ENCODE measurements around the gene TRAF7.
"Not testable (repeated sequence)": the region's sequence is repeated elsewhere in the genome, so short reads cannot be mapped to it uniquely, and the experiment has no call there.

Gene TRAF7

DNA sequence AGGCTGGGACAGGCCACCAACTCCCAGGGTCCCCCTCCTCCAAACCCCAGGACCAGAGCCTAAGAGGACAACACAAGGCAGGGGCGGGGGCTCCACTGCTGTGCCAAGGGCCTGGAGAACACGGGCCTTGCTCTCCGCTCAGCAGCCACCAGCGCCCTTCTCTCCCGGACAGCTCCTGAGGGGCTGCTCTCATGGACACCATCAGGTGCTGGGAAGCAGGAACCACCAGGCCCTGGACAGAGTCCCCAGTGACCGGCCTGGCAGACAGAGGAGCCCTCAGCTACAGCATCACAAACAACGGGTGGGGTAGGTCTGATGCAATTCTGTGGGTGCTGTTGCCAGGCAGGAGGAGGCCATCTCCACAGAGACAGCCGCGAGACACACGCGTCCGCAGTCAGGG lies 21.8 kb upstream of the TRAF7 start:
- not testable (repeated sequence) for H3K4me1 ChIP-seq (ENCODE audit: control insufficient read depth, insufficient read depth, low read length, unreplicated experiment); H3K27me3 ChIP-seq (ENCODE audit: insufficient read depth, low read length); H3K36me3 ChIP-seq (ENCODE audit: insufficient read depth, low read length); H2AFZ ChIP-seq (ENCODE audit: low read length, unreplicated experiment); H3K27ac ChIP-seq (ENCODE audit: low read depth, low read length)
- Histone ChIP-seq H3K4me3 (ENCODE audit: low read depth, low read length) (peak overlapping the region; percentile 45; the same call in 1 of the 2 replicates), H3K79me2 (ENCODE audit: control insufficient read depth, insufficient read depth, low read length, unreplicated experiment) (peaks cover 14% of the 10 kb centered on the region)

DNA sequence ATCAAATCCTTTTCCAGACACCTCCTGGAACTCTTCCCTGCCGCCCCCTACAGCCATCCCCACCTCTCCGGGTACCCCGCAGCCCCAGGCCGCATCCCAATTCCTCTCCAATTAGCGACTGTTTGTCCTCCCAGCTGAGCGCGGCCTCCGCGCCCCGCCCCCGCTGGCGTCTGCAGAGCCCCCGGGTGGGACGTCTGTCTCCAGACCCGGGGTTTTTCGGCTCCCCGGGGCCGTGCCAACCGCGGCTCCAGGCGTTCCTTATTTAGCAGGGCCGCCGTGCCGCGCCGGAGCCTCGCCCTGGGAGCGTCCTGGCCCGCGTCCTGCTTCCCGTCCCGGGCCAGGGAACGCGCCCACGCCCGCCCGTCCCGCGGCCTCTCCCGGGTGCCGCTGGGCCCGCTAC lies 20.5 kb upstream of the TRAF7 start:
- H3K27ac ChIP-seq (ENCODE audit: low read depth, low read length); H3K4me1 ChIP-seq (ENCODE audit: control insufficient read depth, insufficient read depth, low read length, unreplicated experiment): not testable (repeated sequence)

DNA sequence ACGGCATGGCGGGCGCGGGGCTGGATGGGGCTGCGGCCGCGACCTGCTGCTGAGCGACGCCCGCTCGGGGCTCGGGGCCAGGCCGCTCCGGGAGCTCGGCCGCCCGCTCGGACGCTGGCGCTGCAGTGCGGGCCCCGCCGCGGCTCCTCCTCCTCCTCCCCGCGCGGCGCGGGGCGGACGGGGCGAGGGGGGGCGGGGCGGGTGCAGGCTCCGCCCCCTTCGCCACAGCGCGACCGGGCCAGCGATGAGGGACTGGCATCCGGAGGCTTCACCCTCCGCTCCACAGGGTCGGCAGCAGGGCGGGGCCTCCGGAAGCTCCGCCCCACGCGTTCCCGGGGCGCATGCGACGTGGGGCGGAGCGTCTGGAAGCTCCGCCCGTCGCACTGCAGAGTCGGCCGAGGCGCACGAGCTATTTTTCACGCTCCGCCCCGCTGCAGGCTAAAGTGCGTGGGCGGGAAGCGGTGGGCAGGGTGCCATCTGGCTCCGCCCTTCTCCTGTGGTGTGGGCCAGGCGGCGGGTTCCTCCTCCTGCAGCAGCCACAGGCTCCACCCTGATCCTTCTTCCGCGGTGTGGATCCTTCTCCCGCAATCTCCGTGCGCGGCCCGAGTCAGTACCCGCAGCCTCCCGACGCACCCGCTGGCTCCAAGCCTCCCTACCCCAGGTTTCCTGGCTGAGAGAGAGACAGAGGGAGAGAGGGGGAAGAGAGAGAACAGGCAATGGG lies 19.7 kb upstream of the TRAF7 start, which contains the start of gene PKD1:
Gene PKD1, minus strand, starts transcription at position 129 of the 721 bp plus-strand sequence. CDS start 209 bp downstream, outside the sequence.
- not testable (repeated sequence) for H3K27me3 ChIP-seq (ENCODE audit: insufficient read depth, low read length); H3K4me1 ChIP-seq (ENCODE audit: control insufficient read depth, insufficient read depth, low read length, unreplicated experiment); H3K36me3 ChIP-seq (ENCODE audit: insufficient read depth, low read length); H3K27ac ChIP-seq (ENCODE audit: low read depth, low read length); H3K79me2 ChIP-seq (ENCODE audit: control insufficient read depth, insufficient read depth, low read length, unreplicated experiment)
- H3K4me3 ChIP-seq (ENCODE audit: low read depth, low read length) = peak within 1 kb of the TSS; percentile 76
- H2AFZ ChIP-seq (ENCODE audit: low read length, unreplicated experiment) = peak within 1 kb of the TSS; percentile 60

More for the DNA sequence above, 20.5 kb upstream of the TRAF7 start:
- H3K4me3 ChIP-seq (ENCODE audit: low read depth, low read length) = peak overlapping the region; percentile 76
- H2AFZ ChIP-seq (ENCODE audit: low read length, unreplicated experiment); H3K36me3 ChIP-seq (ENCODE audit: insufficient read depth, low read length); H3K27me3 ChIP-seq (ENCODE audit: insufficient read depth, low read length): not testable (repeated sequence)
- peaks cover 11% of the 10 kb centered on the region for H3K79me2 ChIP-seq (ENCODE audit: control insufficient read depth, insufficient read depth, low read length, unreplicated experiment)

GRCh38 chr16:2142942-2143877 lies 12.4 kb upstream of the TRAF7 start:
- Histone ChIP-seq H3K36me3 (ENCODE audit: insufficient read depth, low read length) (no peaks in the 10 kb centered on the region), H3K27me3 (ENCODE audit: insufficient read depth, low read length) (no peaks in the 10 kb centered on the region), H3K27ac (ENCODE audit: low read depth, low read length) (no peak overlapping the region), H3K4me3 (ENCODE audit: low read depth, low read length) (no peak overlapping the region), H3K4me1 (ENCODE audit: control insufficient read depth, insufficient read depth, low read length, unreplicated experiment) (no peaks in the 10 kb centered on the region), H3K79me2 (ENCODE audit: control insufficient read depth, insufficient read depth, low read length, unreplicated experiment) (no peaks in the 10 kb centered on the region), H2AFZ (ENCODE audit: low read length, unreplicated experiment) (no peak overlapping the region)

DNA sequence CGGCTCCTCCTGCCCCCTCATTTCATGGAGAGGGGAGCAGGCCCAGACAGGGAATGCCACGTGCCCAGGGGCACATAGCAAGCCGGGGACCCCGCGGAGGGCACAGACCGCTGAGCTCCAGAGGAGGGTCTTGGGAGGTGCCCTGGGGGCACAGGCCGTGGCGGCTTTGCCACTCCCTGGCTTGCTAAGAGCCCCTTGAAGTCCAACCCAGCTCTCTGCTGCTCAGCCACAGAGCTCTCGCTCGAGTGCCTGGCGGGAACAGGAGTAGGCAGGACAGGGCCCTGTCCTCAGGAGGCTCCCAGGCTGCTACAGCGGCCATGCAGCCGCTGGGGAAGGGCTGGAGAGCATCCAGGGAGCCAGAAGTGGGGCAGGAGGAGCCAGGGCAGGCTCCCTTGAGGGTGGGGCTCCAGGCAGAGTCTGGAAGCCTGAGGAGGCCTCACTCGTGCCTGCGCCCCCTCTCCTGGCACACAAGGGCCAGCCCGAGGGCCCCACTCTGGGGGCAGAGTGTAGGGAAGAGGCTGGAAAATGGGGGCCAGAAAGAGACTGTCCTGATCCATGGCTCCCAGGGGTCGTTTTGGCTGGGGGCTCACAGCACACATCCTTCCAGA lies 11.6 kb upstream of the TRAF7 start:
- no peak overlapping the region for H3K27ac ChIP-seq (ENCODE audit: low read depth, low read length)
- H3K4me1 ChIP-seq (ENCODE audit: control insufficient read depth, insufficient read depth, low read length, unreplicated experiment) = peaks cover 2% of the 10 kb centered on the region
- no peaks in the 10 kb centered on the region for H3K79me2 ChIP-seq (ENCODE audit: control insufficient read depth, insufficient read depth, low read length, unreplicated experiment)
- H3K27me3 ChIP-seq (ENCODE audit: insufficient read depth, low read length) = no peaks in the 10 kb centered on the region
- no peak overlapping the region for H3K4me3 ChIP-seq (ENCODE audit: low read depth, low read length)
- no peaks in the 10 kb centered on the region for H3K36me3 ChIP-seq (ENCODE audit: insufficient read depth, low read length)
- no peak overlapping the region for H2AFZ ChIP-seq (ENCODE audit: low read length, unreplicated experiment)

- H3K4me1 ChIP-seq (ENCODE audit: control insufficient read depth, insufficient read depth, low read length, unreplicated experiment) = peaks cover 15% of the 10 kb centered on the region
- no peak overlapping the region for H3K27ac ChIP-seq (ENCODE audit: low read depth, low read length)
- H3K36me3 ChIP-seq (ENCODE audit: insufficient read depth, low read length) = no peaks in the 10 kb centered on the region
- H3K27me3 ChIP-seq (ENCODE audit: insufficient read depth, low read length) = no peaks in the 10 kb centered on the region
- H3K79me2 ChIP-seq (ENCODE audit: control insufficient read depth, insufficient read depth, low read length, unreplicated experiment) = no peaks in the 10 kb centered on the region
- H3K4me3 ChIP-seq (ENCODE audit: low read depth, low read length) = no peak overlapping the region
- H2AFZ ChIP-seq (ENCODE audit: low read length, unreplicated experiment) = no peak overlapping the region
Observed at GRCh38 chr16:2145843-2146242, 9.7 kb upstream of the TRAF7 start.

DNA sequence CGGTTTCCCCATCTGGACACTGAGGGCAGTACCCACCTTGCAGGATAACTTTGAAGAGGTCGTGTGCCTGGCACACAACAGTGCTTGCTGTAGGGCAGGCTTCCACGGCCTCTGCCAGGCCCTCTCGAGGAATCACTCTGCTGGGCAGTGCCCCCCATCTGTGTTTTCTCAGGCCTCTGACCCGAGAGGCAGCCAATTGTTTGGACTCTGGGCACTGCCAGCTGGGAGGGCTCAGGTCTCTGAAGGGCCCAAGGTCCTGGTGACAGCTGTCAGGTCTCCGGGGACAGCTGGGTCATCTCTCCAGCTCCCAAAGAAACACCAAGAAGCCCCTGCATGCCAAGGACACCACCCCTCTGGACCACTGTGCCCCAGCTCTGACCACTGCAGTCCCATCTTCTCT lies 8.2 kb upstream of the TRAF7 start:
- no peaks in the 10 kb centered on the region for H3K27me3 ChIP-seq (ENCODE audit: insufficient read depth, low read length)
- H3K36me3 ChIP-seq (ENCODE audit: insufficient read depth, low read length) = peaks cover 8% of the 10 kb centered on the region; the same call in 1 of the 2 replicates
- H2AFZ ChIP-seq (ENCODE audit: low read length, unreplicated experiment) = no peak overlapping the region
- no peak overlapping the region for H3K4me3 ChIP-seq (ENCODE audit: low read depth, low read length)
- H3K79me2 ChIP-seq (ENCODE audit: control insufficient read depth, insufficient read depth, low read length, unreplicated experiment) = peaks cover 14% of the 10 kb centered on the region
- H3K27ac ChIP-seq (ENCODE audit: low read depth, low read length) = no peak overlapping the region
- peaks cover 27% of the 10 kb centered on the region for H3K4me1 ChIP-seq (ENCODE audit: control insufficient read depth, insufficient read depth, low read length, unreplicated experiment)

- Histone ChIP-seq H3K4me3 (ENCODE audit: low read depth, low read length) (peak within 1 kb of the TSS; percentile 66), H3K27ac (ENCODE audit: low read depth, low read length) (no peak within 1 kb of the TSS), H2AFZ (ENCODE audit: low read length, unreplicated experiment) (no peak within 1 kb of the TSS), H3K36me3 (ENCODE audit: insufficient read depth, low read length) (peaks cover 12% of the 10 kb centered on the region; the same call in 1 of the 2 replicates), H3K79me2 (ENCODE audit: control insufficient read depth, insufficient read depth, low read length, unreplicated experiment) (peaks cover 22% of the 10 kb centered on the region), H3K27me3 (ENCODE audit: insufficient read depth, low read length) (no peaks in the 10 kb centered on the region), H3K4me1 (ENCODE audit: control insufficient read depth, insufficient read depth, low read length, unreplicated experiment) (peaks cover 33% of the 10 kb centered on the region)
Observed at GRCh38 chr16:2147981-2148671, 7.5 kb upstream of the TRAF7 start, which contains the start of gene RAB26. TSS of gene RAB26 (plus strand) at chr16:2148625. CDS start at chr16:2148784, 159 bp downstream.

DNA sequence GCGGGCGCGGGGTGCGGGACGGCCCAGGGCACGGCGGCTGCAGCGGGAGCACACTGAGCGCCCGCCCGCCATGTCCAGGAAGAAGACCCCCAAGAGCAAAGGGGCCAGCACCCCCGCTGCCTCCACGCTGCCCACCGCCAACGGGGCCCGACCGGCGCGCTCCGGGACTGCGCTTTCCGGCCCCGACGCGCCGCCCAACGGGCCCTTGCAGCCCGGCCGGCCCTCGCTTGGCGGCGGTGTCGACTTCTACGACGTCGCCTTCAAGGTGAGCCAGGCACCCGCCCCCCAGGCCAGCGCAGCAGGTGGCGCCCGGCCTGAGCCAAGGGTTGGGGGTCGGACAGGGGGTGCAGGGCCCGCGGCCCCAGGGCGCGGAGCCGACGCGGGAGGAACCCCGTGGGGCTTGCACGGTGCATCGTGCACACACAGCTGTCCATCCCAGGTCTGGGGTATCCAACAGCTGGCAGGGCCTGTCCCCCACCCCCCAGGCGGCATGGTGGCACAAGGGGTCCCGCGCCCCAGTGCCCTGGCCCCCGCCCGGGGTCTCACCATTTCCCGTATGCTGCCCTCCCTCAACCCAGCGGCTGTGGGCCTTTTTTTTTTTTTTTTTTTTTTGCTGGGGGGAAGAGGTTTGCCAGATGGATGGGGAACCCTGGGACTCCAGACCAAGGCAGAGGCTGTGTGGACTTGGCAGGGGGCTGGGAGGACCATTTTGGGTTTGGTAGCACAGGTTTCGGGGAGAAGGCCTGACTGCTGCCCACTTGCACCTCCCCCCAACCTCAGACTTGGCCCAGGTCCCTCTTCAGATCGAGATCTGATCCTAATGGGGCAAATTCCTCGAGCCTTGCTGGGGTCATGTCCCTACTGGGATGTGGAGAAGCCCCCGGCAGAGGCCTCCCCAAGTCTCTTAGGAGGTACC lies 6.6 kb upstream of the TRAF7 start:
- H3K27ac ChIP-seq (ENCODE audit: low read depth, low read length) = no peak overlapping the region
- peaks cover 30% of the 10 kb centered on the region for H3K79me2 ChIP-seq (ENCODE audit: control insufficient read depth, insufficient read depth, low read length, unreplicated experiment)
- peaks cover 20% of the 10 kb centered on the region for H3K36me3 ChIP-seq (ENCODE audit: insufficient read depth, low read length)
- peaks cover 33% of the 10 kb centered on the region for H3K4me1 ChIP-seq (ENCODE audit: control insufficient read depth, insufficient read depth, low read length, unreplicated experiment)
- H2AFZ ChIP-seq (ENCODE audit: low read length, unreplicated experiment) = no peak overlapping the region
- H3K27me3 ChIP-seq (ENCODE audit: insufficient read depth, low read length) = no peaks in the 10 kb centered on the region
- H3K4me3 ChIP-seq (ENCODE audit: low read depth, low read length) = peak overlapping the region; percentile 66

Data from ACC112 (cell line).